Keratinocyte (primary cell): ENCODE data around the gene MRTFA.

Experiments
- CTCF ChIP-seq, 3 experiments: IDR thresholded peaks in 1 of 3; conservative IDR thresholded peaks in 1 of 3; optimal IDR thresholded peaks in 1 of 3; 2 replicates in 2 of 3; 3 replicates in 1 of 3; pipeline versions ENCODE3 to v1.5.1; 2011; ENCODE audit warnings: low read length in 3 of 3, mild to moderate bottlenecking in 3 of 3, moderate library complexity in 2 of 3, control low read depth in 1 of 3, inconsistent platforms in 1 of 3; ENCODE audit not compliant: insufficient read depth in 2 of 3; ENCODE audit errors: extremely low read depth in 1 of 3
- EZH2 ChIP-seq: IDR thresholded peaks from one replicate; pipeline ENCODE4 v1.6.1; 2012; ENCODE audit warnings: inconsistent platforms, mild to moderate bottlenecking, low read length, moderate library complexity

GRCh38 chr22:40387746-40388145 lies 248.8 kb downstream of the MRTFA start:
- TF ChIP-seq CTCF (optimal IDR thresholded peaks at IDR 0.05 in 1 of 3, IDR thresholded peaks at IDR 0.05 in 1 of 3, conservative IDR thresholded peaks at IDR 0.05 in 1 of 3; ENCODE audit: extremely low read depth in 1 of 3, insufficient read depth in 2 of 3, low read length in 3 of 3), result no peak
- TF ChIP-seq EZH2, result no peak
